Nephron progenitor cell (in vitro differentiated cells): Measurements from ENCODE around the gene TTC3.

Experiments
- DNase-seq: peaks from one replicate; pipeline ENCODE4 v3.0.0; 2021
- H3K27ac Mint-ChIP-seq: 2 replicates; pipeline ENCODE4 v1.8.0; 2021; ENCODE audit warnings: mild to moderate bottlenecking, moderate library complexity, mixed read lengths
- H3K27me3 Mint-ChIP-seq: 2 replicates; pipeline ENCODE4 v1.8.0; 2021; ENCODE audit warnings: mild to moderate bottlenecking, low read depth, mixed read lengths; ENCODE audit not compliant: poor library complexity
- H3K36me3 Mint-ChIP-seq: 2 replicates; pipeline ENCODE4 v1.8.0; 2021; ENCODE audit warnings: low read depth, mixed read lengths
- H3K4me1 Mint-ChIP-seq: 2 replicates; pipeline ENCODE4 v1.8.0; 2021; ENCODE audit warnings: mixed read lengths
- H3K4me3 Mint-ChIP-seq: 2 replicates; pipeline ENCODE4 v1.8.0; 2021; ENCODE audit warnings: mild to moderate bottlenecking, moderate library complexity, mixed read lengths
- H3K9me3 Mint-ChIP-seq: 2 replicates; pipeline ENCODE4 v1.8.0; 2021; ENCODE audit warnings: mild to moderate bottlenecking, moderate library complexity, mixed read lengths
- CTCF ChIP-seq: fragments of 200-600 bp; sonication (generic); IDR thresholded peaks from 2 replicates; pipeline ENCODE4 v1.5.0; 2021; ENCODE audit warnings: antibody characterized with exemption

TTC3 gene

GRCh38 chr21:37251294-37251634 lies 178.2 kb downstream of the TTC3 start:
- H3K9me3 Mint-ChIP-seq, result no peaks in the 10 kb centered on the region

More at GRCh38 chr21:37251294-37251634, 178.2 kb downstream of the TTC3 start:
- no peak for TF ChIP-seq CTCF
- Mint-ChIP-seq H3K27ac (no peak overlapping the region), H3K4me1 (peaks cover 36% of the 10 kb centered on the region), H3K36me3 (peaks cover 18% of the 10 kb centered on the region), H3K4me3 (no peak overlapping the region), H3K27me3 (no peaks in the 10 kb centered on the region)
- no peak for DNase-seq
